Stimulated activated CD4-positive, alpha-beta T cell treated with anti-CD3 and anti-CD28 coated beads, Interleukin-15, amount 100 ng/mL, for 48 hours (primary cell): ENCODE results near the gene CRYBB2.
A peak's percentile ranks its signal among the peaks of the same experiment; 100 is the strongest.
"Not testable (repeated sequence)": the region's sequence is repeated elsewhere in the genome, so short reads cannot be mapped to it uniquely, and the experiment has no call there.

Source experiments
- DNase-seq, 2 donors: peaks; one replicate each; pipeline ENCODE4 v3.0.0-alpha.2; 2020; ENCODE audit warnings: low read depth in 2 of 2

The CRYBB2 gene

DNA sequence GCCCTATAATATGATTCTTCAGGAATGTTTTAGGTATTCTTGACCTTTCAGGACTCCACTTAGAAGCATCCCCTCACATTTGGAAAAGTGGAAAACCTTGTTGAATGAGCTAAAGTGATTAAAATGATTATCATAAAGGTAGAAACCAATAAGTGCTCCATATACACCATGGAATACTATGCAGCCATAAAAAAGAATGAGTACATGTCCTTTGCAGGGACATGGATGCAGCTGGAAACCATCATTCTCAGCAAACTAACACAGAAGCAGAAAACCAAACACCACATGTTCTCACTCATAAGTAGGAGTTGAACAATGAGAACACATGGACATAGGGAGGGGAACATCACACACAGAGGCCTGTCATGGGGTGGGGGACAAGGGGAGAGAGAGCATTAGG is 14.3 kb downstream of the CRYBB2 start:
- not testable (repeated sequence) for DNase-seq

DNA sequence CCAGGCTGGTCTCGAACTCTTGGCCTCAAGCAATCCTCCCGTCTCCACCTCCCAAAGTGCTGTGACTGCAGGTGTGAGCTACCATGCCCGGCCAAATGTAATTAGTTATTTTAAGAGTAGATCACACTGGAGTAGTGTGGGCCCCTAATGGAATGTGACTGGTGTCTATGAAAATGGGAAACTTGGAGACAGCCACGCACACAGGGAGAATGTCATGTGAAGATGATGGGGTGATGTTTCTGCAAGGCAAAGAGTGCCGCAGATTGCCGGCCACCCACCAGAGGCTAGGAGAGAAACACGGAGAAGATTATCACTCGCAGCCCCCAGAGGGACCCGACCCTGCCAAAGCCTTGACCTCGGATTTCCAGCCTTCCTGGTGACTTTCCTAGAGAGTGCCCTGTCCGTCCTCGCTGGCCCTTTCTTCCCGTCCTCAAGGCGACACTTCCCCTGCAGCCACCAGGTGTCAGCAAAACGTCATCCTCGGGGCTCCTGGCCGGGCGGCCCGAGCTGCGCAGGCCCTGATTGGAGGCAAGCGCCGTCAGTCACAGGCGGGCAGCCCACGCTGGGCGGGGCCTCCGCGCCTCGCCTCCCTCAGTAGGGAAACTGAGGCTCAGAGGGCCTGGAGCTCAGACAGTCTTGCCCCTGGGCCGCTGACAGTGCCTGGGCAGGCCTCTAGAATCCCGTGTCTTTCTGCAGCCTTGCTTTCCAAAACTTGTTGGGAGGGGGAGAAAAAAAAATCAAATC is 16.3 kb downstream of the CRYBB2 start:
- peak; percentile 51 to 72 for DNase-seq

DNA sequence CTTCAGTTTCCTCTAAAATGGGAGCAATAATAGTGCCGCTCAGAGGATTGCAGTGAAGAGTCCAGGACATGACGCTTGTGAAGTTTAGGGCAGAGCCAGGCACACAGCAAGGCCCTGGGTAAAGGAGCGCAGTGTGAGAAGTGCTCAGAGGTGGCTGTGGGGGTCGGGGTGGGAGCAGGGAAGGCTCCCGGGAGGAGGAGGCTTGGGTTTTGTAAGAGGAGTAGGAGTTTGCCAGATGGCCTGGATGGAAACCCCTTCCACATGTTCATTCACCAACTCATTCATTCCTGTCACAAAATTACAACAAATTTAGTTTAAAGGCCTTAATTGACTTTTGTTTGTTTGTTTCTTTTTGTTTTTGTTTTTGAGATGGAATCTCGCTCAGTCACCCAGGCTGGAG is 17.0 kb downstream of the CRYBB2 start:
- DNase-seq = no peak

DNA sequence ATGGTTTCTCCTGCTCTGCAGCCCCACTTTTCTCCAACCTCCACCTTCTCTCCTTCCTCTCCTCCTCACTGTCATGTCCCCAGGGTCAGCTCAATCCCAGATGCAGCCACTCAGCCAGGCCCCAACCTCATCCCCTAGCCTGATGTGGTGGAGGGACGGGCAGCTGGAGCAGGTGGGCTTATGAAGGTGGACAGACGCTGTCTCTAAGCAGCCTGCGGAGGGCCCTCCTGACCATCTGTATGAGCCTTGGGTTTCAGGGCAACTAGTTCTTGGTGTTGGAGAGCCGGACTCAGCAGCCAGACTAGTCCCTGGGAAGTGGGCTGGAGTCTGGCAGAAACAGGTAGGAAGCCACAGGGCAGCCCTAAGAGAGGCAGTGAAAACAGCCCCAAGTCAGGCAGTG is 18.1 kb downstream of the CRYBB2 start:
- DNase-seq = no peak

DNA sequence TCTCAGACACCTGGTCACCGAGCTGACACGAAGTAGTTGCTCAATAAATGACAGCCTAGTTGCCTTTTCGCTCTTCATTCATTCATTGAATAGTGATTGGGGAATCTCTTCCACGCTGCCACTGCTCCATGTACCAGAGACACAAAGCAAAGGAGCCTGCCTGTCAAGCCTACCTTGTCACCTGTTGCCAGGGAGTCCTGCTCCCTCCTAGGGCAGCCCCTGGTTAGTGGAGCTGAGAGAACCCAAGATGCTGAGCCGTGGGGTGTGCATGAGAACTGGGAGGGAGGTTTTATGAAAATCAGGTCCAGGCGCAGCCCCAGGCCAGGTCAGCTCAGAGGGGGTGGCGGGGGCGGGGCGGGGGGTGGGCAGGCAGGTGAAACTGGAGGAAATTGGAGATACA is 18.6 kb downstream of the CRYBB2 start:
- DNase-seq = not testable (repeated sequence)

DNA sequence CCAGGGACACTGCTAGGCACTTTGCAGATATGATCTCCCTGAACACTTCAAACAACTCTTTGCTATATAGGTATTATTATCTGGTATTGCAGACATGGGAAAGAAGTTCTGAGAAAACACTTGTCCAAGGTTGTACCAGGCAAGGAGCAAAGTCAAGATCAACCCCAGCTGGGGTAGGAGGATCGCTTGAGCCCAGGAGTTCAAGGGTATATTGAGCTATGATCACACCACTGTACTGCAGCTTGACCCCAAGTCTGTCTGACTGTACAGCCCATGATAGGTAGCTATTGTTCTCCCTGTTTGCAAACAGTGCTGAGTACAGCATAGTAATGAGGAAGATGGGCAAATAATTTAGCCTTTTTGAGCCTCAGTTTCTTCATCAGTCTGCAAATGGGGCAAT is 35.7 kb downstream of the CRYBB2 start:
- DNase-seq = not testable (repeated sequence)

DNA sequence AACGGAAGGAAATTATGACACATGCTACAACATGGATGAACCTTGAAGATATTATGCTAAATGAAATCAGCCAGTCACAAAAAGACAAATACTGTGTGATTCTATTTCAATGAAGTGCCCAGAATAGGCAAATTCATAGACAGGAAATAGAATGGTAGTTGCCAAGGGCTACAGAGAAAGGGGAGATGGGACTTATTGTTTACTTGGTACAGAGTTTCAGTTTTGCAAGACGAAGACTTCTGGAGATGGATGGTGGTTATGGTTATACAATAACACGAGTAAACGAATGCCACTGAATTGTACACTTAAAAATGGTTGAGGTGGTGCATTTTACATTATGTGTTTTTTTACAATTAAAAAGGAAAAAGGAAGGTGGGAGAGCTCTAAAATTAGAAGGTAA is 48.1 kb downstream of the CRYBB2 start:
- DNase-seq = not testable (repeated sequence)

DNA sequence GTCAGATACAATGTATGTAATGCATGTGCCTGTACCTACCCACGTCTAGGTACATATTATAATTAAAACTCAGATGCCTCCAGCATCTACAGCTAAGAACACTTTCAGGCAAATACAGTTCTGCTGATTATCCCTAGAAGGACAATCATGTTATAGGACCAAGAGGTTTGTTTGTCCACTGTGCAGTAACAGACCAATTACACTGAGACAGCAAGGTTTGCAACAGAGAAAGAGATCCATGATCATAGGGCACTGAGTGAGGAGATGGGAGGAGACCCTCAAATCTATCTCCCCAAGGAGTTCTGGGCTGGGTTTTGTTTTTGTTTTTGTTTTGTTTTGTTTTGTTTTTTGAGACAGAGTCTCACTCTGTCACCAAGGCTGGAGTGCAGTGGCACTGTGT is 49.5 kb downstream of the CRYBB2 start:
- not testable (repeated sequence) for DNase-seq

DNA sequence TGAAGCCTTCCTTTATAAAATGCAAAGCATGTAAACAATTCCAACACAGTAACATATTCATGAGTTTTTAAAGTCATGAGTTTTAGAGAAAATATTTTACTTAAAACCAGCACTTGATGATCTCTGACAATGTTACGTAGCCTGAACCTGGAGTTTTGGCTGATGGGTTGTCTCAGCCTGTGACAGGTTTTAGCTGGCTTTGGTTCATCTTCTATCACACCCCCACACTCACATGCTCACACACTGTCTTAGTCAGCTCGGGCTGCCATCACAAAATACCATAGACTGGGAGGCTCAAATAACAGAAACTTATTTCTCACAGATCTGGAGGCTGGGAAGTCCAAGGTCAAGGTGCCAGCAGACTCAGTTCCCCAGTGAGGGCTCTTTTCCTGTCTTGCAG is 50.6 kb downstream of the CRYBB2 start:
- DNase-seq = not testable (repeated sequence)

DNA sequence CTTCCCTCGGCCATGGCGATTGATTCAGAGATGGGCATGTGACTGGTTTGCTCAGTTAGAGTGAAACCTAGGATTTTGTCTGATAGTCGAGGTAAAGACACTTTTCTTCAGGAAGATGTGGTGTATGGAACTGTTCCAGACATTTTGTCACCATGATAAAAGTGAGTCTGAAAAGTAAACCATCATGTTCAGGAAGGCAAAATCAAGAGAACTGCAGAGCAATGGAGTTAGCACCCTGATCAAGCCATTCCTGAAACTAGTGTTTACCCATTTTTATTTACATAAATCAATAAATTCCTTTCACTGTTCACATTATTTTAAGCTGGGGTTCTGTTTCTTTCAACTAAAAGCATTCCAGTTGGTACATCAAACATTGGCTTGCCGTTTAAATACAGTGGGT is 53.8 kb downstream of the CRYBB2 start:
- DNase-seq = not testable (repeated sequence)

DNA sequence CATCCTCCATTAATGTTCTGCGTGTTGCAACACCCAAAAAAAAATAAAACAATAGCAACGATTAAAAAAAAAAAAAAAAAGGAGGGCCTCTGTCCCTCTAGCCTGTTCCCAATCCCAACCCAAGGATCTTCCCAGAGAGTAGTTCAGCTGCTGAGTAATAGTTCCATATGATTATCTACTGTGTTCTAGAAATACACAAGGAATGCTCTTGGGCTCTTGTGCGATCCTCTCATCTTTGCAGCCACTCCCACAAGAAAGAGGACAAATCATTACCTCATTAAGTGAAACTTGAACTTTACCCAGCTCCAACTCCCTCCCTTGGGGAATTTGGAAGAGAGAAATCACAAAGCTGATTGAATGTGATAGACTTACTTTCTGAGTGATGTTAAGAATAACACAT is 54.5 kb downstream of the CRYBB2 start:
- DNase-seq = not testable (repeated sequence)

DNA sequence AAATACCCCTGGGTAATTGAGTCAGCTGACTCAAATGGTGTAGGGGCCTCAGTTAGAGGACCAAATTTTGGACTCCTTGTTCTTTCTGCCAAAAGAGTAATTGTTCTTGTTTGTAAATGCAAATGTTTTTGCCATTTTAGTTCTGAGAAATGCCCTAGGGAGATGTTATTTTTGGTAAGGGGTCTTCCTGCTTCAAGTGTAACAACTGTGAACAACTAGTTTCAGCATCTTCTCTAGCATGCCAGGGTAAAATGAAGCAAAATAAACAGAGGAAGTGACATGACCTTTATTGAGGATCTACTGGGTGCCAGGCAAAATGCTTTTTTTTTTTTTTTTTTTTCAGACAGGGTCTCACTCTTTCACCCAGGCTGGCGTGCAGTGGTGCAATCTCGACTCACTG is 60.7 kb downstream of the CRYBB2 start:
- not testable (repeated sequence) for DNase-seq
